HCT116 (cell line): Measurements from ENCODE around the gene SGSM2. TPM values are rescaled to one million over a fixed set of nuclear protein-coding genes. Genes with fewer than 3 reads are reported as not detected.

Source experiments
- ATAC-seq: fragments of 200-7000 bp; cut with Tn5 transposase; 2 replicates; pipeline ENCODE4 v1.9.1; 2020; ENCODE audit warnings: mild to moderate bottlenecking, moderate library complexity
- BruUV-seq: library from RNA; stranded (reverse); fragments of 400-500 nt; replicated peaks from 2 replicates; lab custom pipeline; 2021; lab: Mats Ljungman, UMichigan
- CTCF ChIA-PET: fragments of 300-600 bp; sonication (Branson Sonifier 250); formaldehyde crosslinking; loops from one replicate; lab custom pipeline; 2021; ENCODE audit warnings: antibody characterized with exemption; lab: Charles Lee
- POLR2A ChIA-PET: fragments of 300-600, 350-600 bp; sonication (Branson Sonifier 250); formaldehyde crosslinking; loops from one replicate; lab custom pipeline; 2021; ENCODE audit warnings: antibody characterized with exemption; lab: Charles Lee
- RAD21 ChIA-PET, 2 experiments: fragments of 300-600 bp; sonication (Branson Sonifier 250); formaldehyde crosslinking; loops; one replicate each; lab custom pipeline; 2023; ENCODE audit warnings: low total read pairs in 2 of 2; ENCODE audit not compliant: uncharacterized antibody in 2 of 2, unreplicated experiment in 2 of 2, low non-redundant PET in 1 of 2; lab: Charles Lee
- DNase-seq: peaks from one replicate; pipeline ENCODE4 v3.0.0-alpha.2; 2010; ENCODE audit warnings: low read depth, low spot score
- H2AFZ ChIP-seq: fragments of 200-600 bp; shearing (Covaris generic), sonication (generic); 2 replicates; pipeline ENCODE4 v1.6.1; 2017; ENCODE audit warnings: low read depth, mixed run types, mixed read lengths, antibody characterized with exemption, low read length; ENCODE audit not compliant: poor library complexity, severe bottlenecking
- H3K27ac ChIP-seq: 2 replicates; pipeline ENCODE4 v1.5.1; 2012; ENCODE audit warnings: low read depth, low read length
- H3K27me3 ChIP-seq: fragments of 200-600 bp; sonication (generic); 2 replicates; pipeline ENCODE4 v1.6.1; 2016; ENCODE audit warnings: mixed run types, low read length, mixed read lengths; ENCODE audit not compliant: insufficient read depth
- H3K36me3 ChIP-seq, 2 experiments: fragments of 200-500 bp in 1 of 2; fragments of 200-600 bp in 1 of 2; sonication (Bioruptor generic) in 1 of 2; sonication (generic) in 1 of 2; 2 replicates each; pipeline versions ENCODE4 v1.5.1 to v1.6.1; 2014 to 2016; ENCODE audit warnings: low read length in 2 of 2, inconsistent platforms in 1 of 2, mixed read lengths in 1 of 2, mixed run types in 1 of 2; ENCODE audit not compliant: insufficient read depth in 2 of 2, control insufficient read depth in 1 of 2
- H3K4me1 ChIP-seq, 2 experiments: fragments of 200-600 bp in 1 of 2; sonication (generic) in 1 of 2; 2 replicates each; pipeline versions ENCODE4 v1.5.1 to v1.6.1; 2012 to 2017; ENCODE audit warnings: low read length in 2 of 2, inconsistent platforms in 1 of 2, mild to moderate bottlenecking in 1 of 2, mixed read lengths in 1 of 2, mixed run types in 1 of 2, moderate library complexity in 1 of 2; ENCODE audit not compliant: insufficient read depth in 2 of 2, control insufficient read depth in 1 of 2
- H3K4me2 ChIP-seq: fragments of 200-600 bp; sonication (generic); 2 replicates; pipeline ENCODE4 v1.6.1; 2017; ENCODE audit warnings: mixed run types, low read length, mixed read lengths
- H3K4me3 ChIP-seq, 2 experiments: fragments of 200-600 bp in 1 of 2; sonication (generic) in 1 of 2; replicated peaks in 1 of 2; 2 replicates each; pipeline ENCODE4 v1.5.1; 2011 to 2016; ENCODE audit warnings: low read length in 2 of 2, control low read depth in 1 of 2, low read depth in 1 of 2, mild to moderate bottlenecking in 1 of 2, mixed read lengths in 1 of 2, mixed run types in 1 of 2
- H3K79me2 ChIP-seq: fragments of 200-600 bp; sonication (generic); 2 replicates; pipeline ENCODE4 v1.6.1; 2017; ENCODE audit warnings: mild to moderate bottlenecking, mixed run types, low read length, moderate library complexity, mixed read lengths; ENCODE audit not compliant: insufficient read depth
- H3K9ac ChIP-seq: fragments of 200-600 bp; sonication (generic); 2 replicates; pipeline ENCODE4 v1.6.1; 2016; ENCODE audit warnings: low read length, mixed read lengths
- H3K9me2 ChIP-seq: fragments of 200-600 bp; sonication (generic), shearing (Covaris generic); 2 replicates; pipeline ENCODE4 v1.6.1; 2017; ENCODE audit warnings: mixed run types, mild to moderate bottlenecking, moderate library complexity; ENCODE audit not compliant: insufficient read depth
- H3K9me3 ChIP-seq, 2 experiments: fragments of 200-500 bp in 1 of 2; fragments of 200-600 bp in 1 of 2; sonication (Bioruptor generic) in 1 of 2; sonication (generic) in 1 of 2; 2 replicates each; pipeline ENCODE4 v1.6.1; 2014 to 2017; ENCODE audit warnings: low read length in 2 of 2, mixed read lengths in 2 of 2, inconsistent platforms in 1 of 2, low read depth in 1 of 2, mild to moderate bottlenecking in 1 of 2, mixed run types in 1 of 2, moderate library complexity in 1 of 2; ENCODE audit not compliant: control insufficient read depth in 1 of 2, insufficient read depth in 1 of 2
- H4K20me1 ChIP-seq: fragments of 200-600 bp; sonication (generic), shearing (Covaris generic); 2 replicates; pipeline ENCODE4 v1.6.1; 2017; ENCODE audit warnings: mixed run types, mild to moderate bottlenecking, moderate library complexity; ENCODE audit not compliant: insufficient read depth
- CTCF ChIP-seq, 3 experiments: fragments of 200-600 bp in 1 of 3; sonication (generic) in 1 of 3; IDR thresholded peaks in 2 of 3; conservative IDR thresholded peaks in 1 of 3; 2 replicates each; pipeline ENCODE4 v1.5.1; 2012 to 2017; ENCODE audit warnings: low read depth in 2 of 3, low read length in 2 of 3, antibody characterized with exemption in 1 of 3, borderline replicate concordance in 1 of 3, control low read depth in 1 of 3, mild to moderate bottlenecking in 1 of 3, mixed read lengths in 1 of 3, mixed run types in 1 of 3, moderate library complexity in 1 of 3; ENCODE audit not compliant: insufficient read depth in 1 of 3
- POLR2AphosphoS5 ChIP-seq: IDR thresholded peaks from 2 replicates; pipeline ENCODE4 v1.6.1; 2011; ENCODE audit warnings: mild to moderate bottlenecking, low read depth, low read length, moderate library complexity
- REST ChIP-seq: IDR thresholded peaks from 2 replicates; pipeline ENCODE4 v1.6.1; 2012; ENCODE audit warnings: low read depth
- TCF7L2 ChIP-seq: IDR thresholded peaks from 2 replicates; pipeline ENCODE4 v1.7.0; 2011; ENCODE audit warnings: borderline replicate concordance, inconsistent platforms; ENCODE audit not compliant: insufficient read depth, insufficient read length; ENCODE audit errors: extremely low read depth
- YY1 ChIP-seq: IDR thresholded peaks from 2 replicates; pipeline ENCODE4 v1.6.1; 2011; ENCODE audit warnings: low read length, low read depth, moderate library complexity, mild to moderate bottlenecking; ENCODE audit not compliant: insufficient replicate concordance; ENCODE audit errors: extremely low read depth
- ZBTB33 ChIP-seq: IDR thresholded peaks from 2 replicates; pipeline ENCODE4 v1.6.1; 2011; ENCODE audit warnings: mild to moderate bottlenecking, low read length, moderate library complexity; ENCODE audit not compliant: insufficient replicate concordance; ENCODE audit errors: extremely low read depth
- intact Hi-C: fragments of 100-400 bp; cut with micrococcal nuclease; formaldehyde crosslinking; loops from 2 replicates; pipeline ENCODE4 v1.10.0; 2022
- total RNA-seq: library from RNA; stranded (reverse); gene quantifications from one replicate; pipeline ENCODE4 v1.2.1, GENCODE V29; 2021; ENCODE audit not compliant: unreplicated experiment

The SGSM2 gene
- total RNA-seq, 1 experiment from 2014 or later, result 68.1 TPM

- TF ChIP-seq REST (no peak), TCF7L2 (peak; percentile 95), POLR2AphosphoS5 (peak; percentile 56), CTCF (IDR thresholded peaks at IDR 0.05 in 2 of 3, conservative IDR thresholded peaks at IDR 0.05 in 1 of 3; ENCODE audit: borderline replicate concordance in 1 of 3, insufficient read depth in 1 of 3, low read depth in 2 of 3, low read length in 2 of 3) (no peak), ZBTB33 (no peak), YY1 (peak; percentile 90)
- CTCF ChIA-PET, result interaction anchor here (1.0 to 3.2 kb wide), 2 partner anchors 15 to 19 kb away, joined by 4 to 23 read pairs; no protein-coding TSS in a partner anchor
- H3K9ac ChIP-seq, result peak within 1 kb of the TSS; percentile 100
- intact Hi-C loops, result loop anchor here (1.0 to 10.0 kb wide), 3 partner anchors 8 to 686 kb away; partner anchors contain the start of gene TLCD2
- peak within 1 kb of the TSS; percentile 97 for H3K27ac ChIP-seq
- RAD21 ChIA-PET, result interaction anchor here in 1 of 2 experiments (0.8 kb wide), 1 partner anchor 19 kb away, joined by 7 read pairs; no protein-coding TSS in a partner anchor
- DNase-seq (peak; percentile 82), ATAC-seq (peak; percentile 41)
- no peaks in the 10 kb centered on the region for H3K36me3 ChIP-seq
- BruUV-seq, result no TSS peak
- H3K9me2 ChIP-seq, result no peaks in the 10 kb centered on the region
- H4K20me1 ChIP-seq, result no peaks in the 10 kb centered on the region
- H3K4me1 ChIP-seq, result peaks cover 48 to 83% of the 10 kb centered on the region in 2 experiments
- peak within 1 kb of the TSS; percentile 92 to 96 for H3K4me3 ChIP-seq
- peak within 1 kb of the TSS; percentile 93 for H3K4me2 ChIP-seq
- H3K27me3 ChIP-seq, result no peaks in the 10 kb centered on the region
- peaks cover 32% of the 10 kb centered on the region for H3K79me2 ChIP-seq
- POLR2A ChIA-PET, result interaction anchor here (1.1 to 1.8 kb wide), 2 partner anchors 8 to 15 kb away, joined by 3 to 6 read pairs; no protein-coding TSS in a partner anchor
- no peaks in the 10 kb centered on the region for H3K9me3 ChIP-seq
- H2AFZ ChIP-seq, result no peak within 1 kb of the TSS
These were observed 63.6 kb downstream of the SGSM2 start, which contains the start of gene MNT for GRCh38 chr17:2400877-2401425. Gene MNT, minus strand, starts transcription at chr17:2401060. Its CDS starts 348 bp downstream, at chr17:2400712.
